HG03045 (cell line): ENCODE data around the gene MN1.

ENCODE experiments used
- ATAC-seq: cut with Tn5 transposase; IDR thresholded peaks from one replicate; pipeline ENCODE4 v1.9.1; 2021; ENCODE audit warnings: mild to moderate bottlenecking, moderate library complexity; ENCODE audit not compliant: unreplicated experiment

Gene MN1

GRCh38 chr22:27719535-27720227, 81.9 kb downstream of the MN1 start:
- no peak for ATAC-seq

- no peak for ATAC-seq
These were observed 82.6 kb downstream of the MN1 start for GRCh38 chr22:27719036-27719347.

GRCh38 chr22:27718186-27719035, 83.1 kb downstream of the MN1 start:
- no peak for ATAC-seq

GRCh38 chr22:27717094-27717493, 84.5 kb downstream of the MN1 start:
- ATAC-seq, result no peak

- no peak for ATAC-seq
These were observed 85.5 kb downstream of the MN1 start for GRCh38 chr22:27716074-27716473.

- no peak for ATAC-seq
These were observed 86.5 kb downstream of the MN1 start for GRCh38 chr22:27715106-27715505.

GRCh38 chr22:27714068-27714467, 87.5 kb downstream of the MN1 start:
- ATAC-seq, result no peak

- ATAC-seq, result no peak
These were observed 88.1 kb downstream of the MN1 start for GRCh38 chr22:27713461-27713860.

GRCh38 chr22:27711756-27712155, 89.8 kb downstream of the MN1 start:
- no peak for ATAC-seq

GRCh38 chr22:27711012-27711411, 90.5 kb downstream of the MN1 start:
- no peak for ATAC-seq

GRCh38 chr22:27709919-27710675, 91.5 kb downstream of the MN1 start:
- ATAC-seq, result no peak

GRCh38 chr22:27706489-27706888, 95.1 kb downstream of the MN1 start:
- ATAC-seq, result no peak

GRCh38 chr22:27705408-27706080, 96.0 kb downstream of the MN1 start:
- no peak for ATAC-seq

GRCh38 chr22:27704581-27704980, 97.0 kb downstream of the MN1 start:
- no peak for ATAC-seq

GRCh38 chr22:27699383-27700019, 102.1 kb downstream of the MN1 start:
- ATAC-seq, result no peak

GRCh38 chr22:27698813-27699212, 102.7 kb downstream of the MN1 start:
- ATAC-seq, result no peak
